GM12891 (cell line): Measurements from ENCODE around the gene ANKLE2.
"Not testable (repeated sequence)": the region's sequence is repeated elsewhere in the genome, so short reads cannot be mapped to it uniquely, and the experiment has no call there.

Experiments used
- DNase-seq: peaks from one replicate; pipeline ENCODE4 v3.0.0; 2011; ENCODE audit warnings: low spot score; ENCODE audit not compliant: insufficient read length
- FAIRE-seq: peaks from 2 replicates; lab custom pipeline; 2011; peaks lifted over from hg19 to GRCh38; lab: Jason Lieb, UNC
- PAX5 ChIP-seq: IDR thresholded peaks from 2 replicates; pipeline ENCODE4 v1.6.1; 2011; ENCODE audit warnings: low read length, moderate library complexity, mild to moderate bottlenecking; ENCODE audit not compliant: insufficient read depth, severe bottlenecking
- POLR2A ChIP-seq: IDR thresholded peaks from 2 replicates; pipeline ENCODE4 v1.6.1; 2011; ENCODE audit warnings: low read depth, low read length, control low read depth
- POLR2AphosphoS5 ChIP-seq: IDR thresholded peaks from 2 replicates; pipeline ENCODE4 v1.6.1; 2011; ENCODE audit warnings: low read depth, low read length, control low read depth
- POU2F2 ChIP-seq: IDR thresholded peaks from 2 replicates; pipeline ENCODE4 v1.6.1; 2011; ENCODE audit warnings: low read depth, mild to moderate bottlenecking, control low read depth, low read length, moderate library complexity
- SPI1 ChIP-seq: IDR thresholded peaks from 2 replicates; pipeline ENCODE4 v1.6.1; 2011; ENCODE audit warnings: low read depth, low read length, control low read depth
- TAF1 ChIP-seq: IDR thresholded peaks from 2 replicates; pipeline ENCODE4 v1.6.1; 2011; ENCODE audit warnings: low read depth, low read length, control low read depth

Gene ANKLE2

DNA sequence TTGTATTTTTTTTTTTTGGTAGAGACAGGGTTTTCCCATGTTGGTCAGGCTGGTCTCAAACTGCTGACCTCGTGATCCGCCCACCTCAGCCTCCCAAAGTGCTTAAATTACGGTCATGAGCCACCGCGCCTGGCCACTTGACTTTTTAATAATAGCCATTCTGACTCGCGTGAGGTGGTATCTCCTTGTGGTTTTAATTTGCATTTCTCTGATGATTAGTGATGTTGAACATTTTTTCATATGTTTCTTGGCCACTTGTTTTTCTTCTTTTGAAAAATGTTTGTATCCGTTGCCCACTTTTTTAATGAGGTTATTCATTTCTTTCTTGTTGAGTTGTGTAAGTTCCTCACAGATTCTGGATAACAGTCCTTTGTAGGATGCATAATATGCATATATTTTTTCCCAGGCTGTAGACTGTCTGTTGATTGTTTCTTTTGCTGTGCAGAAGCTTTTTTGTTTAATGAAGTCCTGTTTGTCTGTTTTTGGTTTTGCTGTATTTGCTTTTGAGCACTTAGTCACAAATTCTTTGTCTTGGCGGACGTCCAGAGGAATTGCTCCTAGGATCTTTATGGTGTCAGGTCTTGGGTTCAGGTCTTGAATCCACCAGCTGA, 61.3 kb downstream of the ANKLE2 start:
- FAIRE-seq (peak; percentile 83), DNase-seq (no peak)
- TF ChIP-seq POLR2A (no peak), PAX5 (peak; percentile 51), SPI1 (no peak), POU2F2 (peak; percentile 74)

DNA sequence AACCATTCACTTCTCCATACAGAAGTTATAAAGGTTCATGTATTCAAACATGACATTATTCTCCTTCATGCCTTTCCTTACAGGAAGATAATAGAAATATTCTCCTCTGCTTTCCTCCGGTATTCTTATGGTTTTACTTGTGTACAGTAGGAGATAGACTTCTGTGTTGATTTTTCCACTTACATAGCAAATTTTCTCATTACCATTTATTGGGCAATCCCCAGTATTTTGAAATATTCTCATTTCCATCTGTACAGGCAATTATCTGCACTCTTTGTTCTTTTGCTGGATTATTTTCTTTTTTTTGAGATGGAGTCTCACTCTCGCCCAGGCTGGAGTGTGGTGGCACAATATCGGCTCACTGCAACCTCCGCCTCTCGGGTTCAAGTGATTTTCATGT, 63.3 kb downstream of the ANKLE2 start:
- no peak for FAIRE-seq
- DNase-seq: no peak
- no peak for TF ChIP-seq POU2F2
- TF ChIP-seq POLR2AphosphoS5: no peak
- no peak for TF ChIP-seq TAF1
- no peak for TF ChIP-seq POLR2A
- no peak for TF ChIP-seq PAX5
- TF ChIP-seq SPI1: no peak

DNA sequence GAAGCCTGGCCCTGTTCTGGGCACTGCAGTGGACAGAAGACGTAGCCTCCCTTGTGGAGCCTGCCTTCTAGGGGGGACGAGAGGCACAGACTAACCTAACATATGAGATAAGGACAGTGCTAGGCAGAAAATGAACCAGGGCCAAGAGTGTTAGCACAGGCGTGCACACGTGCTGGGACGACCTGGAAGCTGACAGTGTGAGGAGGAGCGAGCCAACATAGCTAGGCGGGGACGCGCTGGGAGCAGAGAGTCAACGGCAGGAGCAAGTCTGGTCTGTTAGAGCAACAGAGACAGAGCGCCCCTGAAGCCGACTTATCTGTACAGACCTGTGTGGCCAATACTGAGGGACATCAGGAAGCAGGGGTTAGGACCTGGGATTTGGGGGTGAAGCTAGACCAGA, 66.2 kb downstream of the ANKLE2 start:
- no peak for TF ChIP-seq PAX5
- no peak for TF ChIP-seq POLR2A
- no peak for TF ChIP-seq TAF1
- no peak for TF ChIP-seq POU2F2
- TF ChIP-seq POLR2AphosphoS5: no peak
- no peak for TF ChIP-seq SPI1
- no peak for FAIRE-seq
- no peak for DNase-seq

DNA sequence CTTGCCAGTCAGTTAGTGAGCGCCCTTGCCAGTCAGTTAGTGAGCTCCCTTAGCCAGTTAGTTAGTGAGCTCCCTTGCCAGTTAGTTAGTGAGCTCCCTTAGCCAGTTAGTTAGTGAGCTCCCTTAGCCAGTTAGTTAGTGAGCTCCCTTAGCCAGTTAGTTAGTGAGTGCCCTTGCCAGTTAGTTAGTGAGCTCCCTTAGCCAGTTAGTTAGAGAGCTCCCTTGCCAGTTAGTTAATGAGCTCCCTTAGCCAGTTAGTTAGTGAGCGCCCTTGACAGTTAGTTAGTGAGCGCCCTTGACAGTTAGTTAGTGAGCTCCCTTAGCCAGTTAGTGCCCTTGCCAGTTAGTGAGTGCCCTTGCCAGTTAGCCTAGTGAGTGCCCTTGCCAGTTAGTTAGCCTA, 66.7 kb downstream of the ANKLE2 start:
- not testable (repeated sequence) for DNase-seq, FAIRE-seq

DNA sequence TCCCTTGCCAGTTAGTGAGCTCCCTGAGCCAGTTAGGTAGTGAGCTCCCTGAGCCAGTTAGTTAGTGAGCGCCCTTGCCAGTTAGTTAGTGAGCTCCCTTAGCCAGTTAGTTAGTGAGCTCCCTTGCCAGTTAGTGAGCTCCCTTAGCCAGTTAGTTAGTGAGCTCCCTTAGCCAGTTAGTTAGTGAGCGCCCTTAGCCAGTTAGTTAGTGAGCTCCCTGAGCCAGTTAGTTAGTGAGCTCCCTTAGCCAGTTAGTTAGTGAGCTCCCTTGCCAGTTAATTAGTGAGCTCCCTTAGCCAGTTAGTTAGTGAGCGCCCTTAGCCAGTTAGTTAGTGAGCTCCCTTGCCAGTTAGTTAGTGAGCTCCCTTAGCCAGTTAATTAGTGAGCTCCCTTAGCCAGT, 69.6 kb downstream of the ANKLE2 start:
- not testable (repeated sequence) for DNase-seq, FAIRE-seq

- no peak for DNase-seq
- no peak for FAIRE-seq
- TF ChIP-seq TAF1 (no peak), POLR2A (no peak), POLR2AphosphoS5 (no peak), POU2F2 (no peak), PAX5 (no peak), SPI1 (no peak)
Measured at GRCh38 chr12:132690112-132690511, 71.5 kb downstream of the ANKLE2 start.

DNA sequence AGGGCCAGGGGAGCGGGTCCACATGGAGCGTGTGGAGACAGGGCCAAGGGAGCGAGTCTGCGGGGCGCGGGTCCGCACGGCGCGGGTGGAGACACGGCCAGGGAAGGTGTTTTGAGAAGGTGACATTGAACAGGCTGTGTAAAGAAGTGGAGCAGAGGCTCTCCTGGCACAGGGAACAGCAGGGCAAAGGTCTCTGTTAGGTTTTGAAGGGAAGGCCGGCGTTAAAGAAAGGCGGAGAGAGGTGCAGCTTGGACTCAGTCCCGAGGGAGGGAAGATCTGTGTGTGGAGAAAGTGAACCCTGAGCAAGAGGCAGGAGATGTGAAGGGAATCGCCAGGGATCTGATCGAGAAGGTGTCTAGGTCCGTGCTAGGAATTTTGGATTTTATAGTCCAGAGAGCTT, 72.4 kb downstream of the ANKLE2 start:
- DNase-seq (no peak), FAIRE-seq (no peak)
- no peak for TF ChIP-seq POLR2A

DNA sequence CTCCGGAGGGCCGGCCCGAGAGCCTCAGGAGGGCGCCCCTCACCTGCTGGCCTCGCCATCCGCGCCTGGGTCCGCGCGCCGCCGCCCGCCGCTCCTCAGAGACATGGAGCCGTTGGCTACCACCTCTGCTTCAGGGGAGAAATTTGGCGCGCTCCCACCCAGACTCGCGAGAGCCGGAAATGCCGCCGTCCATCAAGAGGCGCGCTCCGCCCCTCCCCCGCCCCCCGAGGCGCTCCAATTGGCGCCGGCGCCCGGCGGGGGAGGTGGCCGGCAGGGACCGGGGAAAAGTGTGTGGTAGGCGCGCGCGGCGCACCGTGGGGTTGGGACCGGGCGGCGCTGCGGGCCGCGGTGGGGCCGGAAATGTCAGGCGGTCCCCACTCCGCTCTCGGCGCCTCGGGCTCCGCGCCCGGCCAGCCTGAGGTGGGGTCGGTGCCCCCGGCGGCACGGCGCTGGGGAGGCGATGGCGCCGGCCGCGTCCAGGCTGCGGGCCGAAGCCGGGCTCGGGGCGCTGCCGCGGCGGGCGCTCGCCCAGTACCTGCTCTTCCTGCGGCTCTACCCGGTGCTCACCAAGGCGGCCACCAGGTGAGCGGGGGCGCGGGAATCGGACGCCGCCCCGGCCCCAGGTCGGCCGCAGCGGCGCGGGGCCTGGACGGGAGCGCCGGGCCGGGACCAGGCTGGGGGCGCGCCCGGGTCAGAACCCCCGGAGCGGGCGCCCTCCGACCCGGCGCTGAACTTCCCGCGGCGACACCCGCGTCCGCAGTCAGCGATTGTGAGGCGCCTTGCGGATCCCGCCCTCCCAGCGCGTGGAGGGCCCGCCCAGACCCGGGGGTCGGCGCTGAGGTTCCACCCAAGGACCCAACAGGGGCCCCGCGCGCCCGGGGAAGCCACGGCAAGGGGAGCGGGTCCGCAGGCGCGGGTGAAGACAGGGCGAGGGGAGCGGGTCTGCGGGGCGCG, 74.1 kb downstream of the ANKLE2 start, which contains the start of the genes POLE and PXMP2:
Gene POLE, minus strand, starts transcription at position 132 of the 954 bp plus-strand sequence. Its CDS starts 27 bp downstream, at position 105.
Gene PXMP2, plus strand, starts transcription at position 377 of the 954 bp plus-strand sequence. Its CDS starts 84 bp downstream, at position 461.
- TF ChIP-seq SPI1 (0 out of 2 replicates have a peak, but pooled peaks have one; percentile 8), POU2F2 (no peak), PAX5 (no peak), POLR2A (peak; percentile 56; the same call in 1 of the 2 replicates), TAF1 (no peak), POLR2AphosphoS5 (peak; percentile 45; the same call in 1 of the 2 replicates)
- peak; percentile 93 for FAIRE-seq
- DNase-seq: peak; percentile 99

- TF ChIP-seq TAF1 (no peak), POU2F2 (no peak), SPI1 (no peak), PAX5 (no peak), POLR2AphosphoS5 (no peak), POLR2A (no peak)
Measured at GRCh38 chr12:132686825-132687210, 74.8 kb downstream of the ANKLE2 start.

GRCh38 chr12:132685400-132685799, 76.2 kb downstream of the ANKLE2 start:
- no peak for FAIRE-seq

More at GRCh38 chr12:132686825-132687210, 74.8 kb downstream of the ANKLE2 start:
- FAIRE-seq: no peak
- no peak for DNase-seq

More at GRCh38 chr12:132685400-132685799, 76.2 kb downstream of the ANKLE2 start:
- TF ChIP-seq TAF1 (no peak), PAX5 (no peak), POLR2AphosphoS5 (no peak), POU2F2 (no peak)
- no peak for DNase-seq
